HG02973 (cell line): Measurements from ENCODE around the gene LDLRAD3.

Experiments
- ATAC-seq: cut with Tn5 transposase; IDR thresholded peaks from one replicate; pipeline ENCODE4 v1.9.1; 2021; ENCODE audit warnings: moderate library complexity; ENCODE audit not compliant: unreplicated experiment

The LDLRAD3 gene

DNA sequence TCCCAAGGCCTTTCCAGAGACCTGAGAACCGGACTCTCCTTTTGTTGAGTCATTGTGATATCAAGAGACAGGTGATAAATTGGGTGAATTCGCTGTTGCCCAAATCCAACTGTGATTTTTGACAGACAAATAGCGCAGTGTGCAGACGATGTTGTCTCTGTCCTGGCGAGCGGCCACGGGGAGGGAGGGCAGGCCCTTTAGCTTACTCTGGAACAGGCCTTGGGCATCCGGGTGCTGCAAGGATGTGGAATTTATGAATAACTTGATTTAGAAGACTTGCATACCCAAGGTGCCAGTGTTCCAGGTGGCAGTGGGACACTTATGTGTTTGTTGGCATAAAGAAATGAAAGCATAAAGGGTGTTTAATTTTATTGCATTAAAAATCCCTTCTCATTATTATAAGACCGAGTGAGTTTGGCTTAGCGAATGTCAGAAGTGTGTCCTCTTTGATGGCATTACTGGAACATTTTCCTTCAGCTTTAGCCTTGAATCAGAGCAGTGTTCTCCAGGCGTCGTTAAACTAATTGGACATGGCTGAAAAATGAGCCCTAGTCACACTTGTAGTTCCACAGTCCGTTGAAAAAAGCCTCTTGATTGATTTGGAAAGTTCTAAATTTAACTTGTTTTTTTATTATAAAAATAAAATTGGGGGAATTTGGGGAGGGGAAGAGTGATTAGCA is 9.4 kb downstream of the LDLRAD3 start:
- no peak for ATAC-seq

DNA sequence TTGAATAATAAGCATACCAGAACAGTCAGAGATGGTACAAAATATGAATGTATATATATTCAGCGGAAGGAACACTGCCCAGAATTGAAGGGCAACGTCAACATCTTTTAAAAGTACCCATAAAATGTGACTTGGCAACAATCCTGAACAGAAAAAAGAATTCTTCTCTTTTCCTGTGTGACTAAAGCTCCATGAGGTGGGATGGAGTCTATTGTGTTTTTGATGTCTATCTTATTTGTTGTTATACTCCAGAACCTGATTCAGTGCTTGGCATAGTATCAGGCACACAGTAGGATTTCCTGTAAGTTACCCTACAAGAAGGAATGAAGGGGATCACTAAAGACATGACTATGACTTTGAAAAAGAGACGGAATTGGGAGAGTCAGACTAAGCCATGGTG is 10.3 kb downstream of the LDLRAD3 start:
- no peak for ATAC-seq

DNA sequence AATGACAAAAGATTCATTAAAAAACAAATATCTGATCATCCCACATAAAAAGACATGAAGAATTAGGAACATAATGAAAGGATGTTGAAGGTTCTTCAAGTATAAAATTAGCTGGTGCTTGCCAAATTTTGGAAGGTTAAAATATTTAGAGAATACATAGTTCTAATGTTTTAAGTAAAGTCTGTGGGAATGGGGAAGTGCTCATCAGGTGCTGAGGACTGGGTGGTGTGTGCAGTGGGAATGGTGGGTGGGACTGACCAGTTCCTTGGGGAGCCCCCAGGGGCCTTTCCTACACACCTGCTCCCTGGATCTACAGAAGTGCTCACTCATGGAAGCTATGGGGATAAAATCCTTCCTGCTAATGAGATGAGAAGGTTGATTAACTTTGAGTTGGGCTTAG is 11.8 kb downstream of the LDLRAD3 start:
- no peak for ATAC-seq

DNA sequence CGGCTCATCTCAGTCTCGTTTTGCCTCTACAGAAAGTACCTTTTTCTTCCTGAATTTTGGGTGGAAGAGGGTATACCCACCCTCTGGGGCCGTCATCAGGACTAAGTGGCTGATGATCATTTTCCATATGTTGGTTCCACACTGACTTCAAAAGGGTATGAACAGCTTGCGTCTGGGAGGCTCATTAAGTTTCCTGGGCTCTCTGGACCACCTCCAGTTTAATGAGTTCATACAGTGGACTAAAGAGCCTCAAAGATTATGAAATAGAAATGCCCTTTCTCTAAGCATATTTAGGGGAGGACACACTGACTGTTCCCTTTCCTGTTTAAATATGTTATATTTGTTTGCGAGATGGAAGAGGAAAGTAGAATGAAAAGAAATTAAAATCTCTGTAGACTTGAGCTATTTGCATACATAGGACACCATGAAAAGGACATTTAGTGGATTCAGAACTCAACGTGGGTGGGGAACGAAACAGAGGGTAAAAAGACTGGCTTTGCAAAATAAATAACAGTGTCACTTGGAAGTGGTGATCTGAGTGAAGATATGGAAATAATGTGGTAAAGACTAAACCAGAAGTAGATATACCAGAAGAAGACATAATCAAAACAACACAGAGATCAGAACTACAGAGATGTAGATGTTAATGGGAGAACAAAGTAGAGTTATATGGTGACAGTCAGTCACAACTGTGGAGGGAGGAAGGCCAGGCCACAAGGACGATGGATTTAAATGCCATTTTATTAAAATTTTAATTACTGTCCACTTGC is 18.7 kb downstream of the LDLRAD3 start:
- no peak for ATAC-seq

DNA sequence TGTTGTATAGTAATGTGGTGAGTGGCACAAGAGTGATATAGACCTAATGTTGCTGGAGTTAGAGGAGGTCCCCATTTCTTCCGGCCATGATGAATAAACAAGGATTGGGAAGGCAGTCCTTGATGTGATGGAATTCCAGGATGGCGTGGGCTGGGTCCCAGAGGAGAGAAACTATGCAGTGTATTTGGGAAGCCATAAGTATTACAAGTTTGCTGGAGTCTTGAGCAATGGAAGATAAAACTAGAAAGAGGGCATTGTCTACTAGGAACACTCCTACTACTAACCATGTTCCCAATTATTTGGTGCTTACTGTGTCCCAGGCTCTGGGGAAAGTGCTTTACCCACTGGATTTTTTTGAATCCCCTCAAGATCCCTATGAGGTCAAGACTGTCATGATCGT is 20.0 kb downstream of the LDLRAD3 start:
- no peak for ATAC-seq

DNA sequence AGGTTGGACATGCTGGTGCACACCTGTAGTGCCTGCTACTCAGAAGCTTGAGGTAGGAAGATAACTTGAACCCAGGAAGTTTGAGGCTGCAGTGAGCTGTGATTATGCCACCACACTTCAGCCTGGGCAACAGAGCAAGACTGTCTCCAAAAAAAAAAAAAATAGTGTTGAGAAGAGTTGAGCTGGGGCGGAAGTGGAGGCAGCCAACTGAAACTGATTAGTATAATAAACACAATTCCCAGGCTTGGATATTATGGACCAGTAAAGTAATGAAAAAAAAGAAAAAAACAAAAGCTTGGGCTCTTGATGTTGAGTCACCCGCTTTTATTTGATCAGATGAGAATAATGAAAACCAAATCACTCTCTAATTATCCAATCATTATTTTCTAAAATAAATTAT is 21.0 kb downstream of the LDLRAD3 start:
- ATAC-seq, result no peak

DNA sequence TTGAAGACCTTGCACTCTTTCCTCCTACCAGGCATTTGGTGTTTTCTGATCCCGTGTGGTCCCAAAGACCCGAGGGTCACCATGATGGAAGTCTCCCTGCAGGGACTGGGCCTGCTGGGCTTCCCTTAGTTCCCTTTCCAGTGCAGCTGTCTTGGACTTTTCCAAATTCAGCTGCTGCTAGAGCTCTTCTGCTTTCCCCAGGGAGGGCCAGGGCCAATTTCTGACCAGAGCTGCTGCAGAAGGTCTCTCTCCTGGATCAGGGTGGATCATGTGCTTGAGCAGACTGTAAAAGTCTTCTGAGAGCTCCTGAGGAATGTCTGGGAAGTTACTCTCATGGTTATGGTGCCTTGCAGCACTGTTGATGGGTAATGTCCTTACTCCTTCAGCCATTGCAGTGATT is 23.2 kb downstream of the LDLRAD3 start:
- ATAC-seq, result no peak

DNA sequence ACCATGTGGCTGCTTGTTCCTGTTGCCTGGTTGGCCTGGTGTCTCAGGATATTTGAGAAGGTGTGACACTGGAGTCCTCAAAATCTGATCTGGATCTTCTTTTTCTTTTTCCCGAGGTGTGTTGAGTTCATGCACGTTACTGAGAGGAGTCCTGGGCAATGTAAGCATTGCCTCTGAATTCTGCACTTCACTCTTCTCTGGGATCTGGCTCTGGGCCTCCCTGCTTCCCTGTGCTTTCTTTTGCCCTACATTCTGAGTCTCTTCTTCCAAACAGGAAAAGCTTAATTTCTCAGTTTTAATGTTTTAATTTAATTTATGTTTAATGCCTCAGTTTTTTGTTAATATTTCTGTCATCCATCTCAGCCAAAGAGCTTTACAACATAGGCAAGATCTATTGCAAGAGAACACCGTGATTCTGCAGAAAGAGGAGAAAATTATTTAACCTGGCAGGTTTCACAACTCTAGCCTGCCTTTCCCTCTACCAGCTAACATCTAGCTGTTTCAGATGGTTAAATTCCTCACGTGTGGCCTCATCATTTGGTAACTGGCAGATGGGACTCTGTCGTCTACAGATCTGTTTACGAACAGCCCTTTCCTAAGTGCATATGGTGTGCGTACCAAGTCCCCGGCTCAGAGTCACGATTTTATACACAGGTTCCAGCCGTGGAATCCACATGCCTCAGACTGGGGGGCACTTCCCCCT is 24.7 kb downstream of the LDLRAD3 start:
- ATAC-seq, result no peak

DNA sequence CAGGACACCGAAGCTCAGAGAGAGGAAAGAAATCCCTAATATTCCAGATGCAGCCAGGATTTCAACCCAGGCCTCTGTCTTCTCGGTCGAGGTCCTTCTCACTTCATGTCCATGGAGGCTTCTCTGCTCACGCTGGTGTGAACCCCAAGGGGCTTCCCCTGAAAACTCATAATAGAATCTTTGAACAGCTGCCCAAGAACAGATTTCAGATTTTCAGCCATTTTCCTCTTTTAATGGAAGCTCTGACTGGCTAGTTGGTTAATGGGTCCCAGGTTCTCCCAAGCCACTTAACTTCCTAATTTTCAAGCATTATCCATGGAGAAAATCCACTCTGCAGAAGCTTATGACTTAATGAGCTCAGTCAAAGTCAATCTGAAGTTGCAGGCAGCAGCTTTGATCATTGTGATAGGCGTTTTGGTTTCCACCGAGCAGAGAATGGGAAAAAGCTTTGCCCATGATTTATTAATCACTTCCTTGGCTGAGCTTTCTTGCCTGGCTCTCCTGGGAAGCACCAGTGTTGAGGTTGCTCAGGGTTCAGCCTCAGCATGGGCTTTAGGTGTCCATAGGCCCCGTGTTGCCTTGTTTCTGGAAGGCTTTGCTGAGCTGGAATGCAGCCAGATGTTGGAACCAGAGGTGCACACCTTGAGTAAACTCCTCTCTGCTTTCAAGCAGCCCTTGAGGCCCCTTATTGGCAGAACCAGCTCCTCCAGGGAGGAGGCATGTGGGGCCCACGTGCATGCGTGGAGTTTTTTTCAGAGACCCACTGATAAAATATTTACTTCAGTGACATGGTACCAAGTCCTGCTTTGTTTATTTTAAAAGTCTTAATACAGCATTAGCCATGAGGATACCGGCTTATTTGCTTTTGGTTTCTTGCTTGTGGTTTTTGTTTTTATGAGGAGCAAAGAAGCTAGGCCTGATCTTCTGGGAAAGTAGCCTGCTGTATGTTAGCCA is 25.5 kb downstream of the LDLRAD3 start:
- no peak for ATAC-seq

DNA sequence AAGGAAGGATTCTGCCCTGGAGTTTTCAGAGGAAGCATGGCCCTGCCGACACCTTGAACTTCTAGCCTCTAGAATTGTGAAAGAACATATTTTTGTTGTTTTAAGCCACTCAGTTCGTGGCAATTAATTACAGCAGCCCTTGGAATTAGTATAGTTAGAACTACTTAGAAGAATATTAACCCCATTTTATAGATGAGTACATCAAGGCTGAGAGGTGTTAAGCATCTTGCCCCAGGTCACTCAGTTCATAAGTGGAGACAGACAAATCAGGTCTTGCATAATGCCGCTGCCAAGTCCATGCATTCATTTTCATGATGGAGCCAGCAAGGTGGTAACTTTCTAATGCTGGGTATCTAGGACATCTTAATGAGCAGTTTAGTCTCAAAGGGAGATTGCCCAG is 26.6 kb downstream of the LDLRAD3 start:
- ATAC-seq, result no peak

DNA sequence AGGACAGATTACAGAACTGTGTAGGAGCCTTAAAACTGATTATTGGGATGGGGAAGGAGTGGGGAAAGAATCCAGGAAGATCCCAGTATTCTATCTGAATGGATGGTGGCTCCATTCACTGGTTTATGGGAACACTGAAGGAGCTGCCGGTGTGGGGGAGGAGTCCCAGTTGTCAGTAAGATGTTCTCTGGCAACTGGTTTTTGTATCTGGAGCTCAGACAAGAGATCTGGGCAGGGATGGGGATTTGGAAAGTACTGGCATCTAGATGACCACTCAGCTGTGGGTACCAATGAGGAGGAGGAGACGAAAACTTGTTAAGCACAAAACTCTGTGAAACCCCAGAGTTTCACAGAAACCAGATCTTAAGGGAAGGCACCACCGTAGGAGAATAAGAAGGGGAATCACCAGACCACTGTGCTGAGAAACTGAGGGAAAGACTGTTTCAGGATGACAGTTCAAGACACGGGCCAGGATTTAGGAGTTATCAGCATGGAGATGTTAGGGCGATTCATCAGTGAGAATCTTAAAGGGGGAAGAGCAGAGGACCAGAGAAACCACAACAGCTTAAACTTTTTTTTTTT is 28.1 kb downstream of the LDLRAD3 start:
- no peak for ATAC-seq

DNA sequence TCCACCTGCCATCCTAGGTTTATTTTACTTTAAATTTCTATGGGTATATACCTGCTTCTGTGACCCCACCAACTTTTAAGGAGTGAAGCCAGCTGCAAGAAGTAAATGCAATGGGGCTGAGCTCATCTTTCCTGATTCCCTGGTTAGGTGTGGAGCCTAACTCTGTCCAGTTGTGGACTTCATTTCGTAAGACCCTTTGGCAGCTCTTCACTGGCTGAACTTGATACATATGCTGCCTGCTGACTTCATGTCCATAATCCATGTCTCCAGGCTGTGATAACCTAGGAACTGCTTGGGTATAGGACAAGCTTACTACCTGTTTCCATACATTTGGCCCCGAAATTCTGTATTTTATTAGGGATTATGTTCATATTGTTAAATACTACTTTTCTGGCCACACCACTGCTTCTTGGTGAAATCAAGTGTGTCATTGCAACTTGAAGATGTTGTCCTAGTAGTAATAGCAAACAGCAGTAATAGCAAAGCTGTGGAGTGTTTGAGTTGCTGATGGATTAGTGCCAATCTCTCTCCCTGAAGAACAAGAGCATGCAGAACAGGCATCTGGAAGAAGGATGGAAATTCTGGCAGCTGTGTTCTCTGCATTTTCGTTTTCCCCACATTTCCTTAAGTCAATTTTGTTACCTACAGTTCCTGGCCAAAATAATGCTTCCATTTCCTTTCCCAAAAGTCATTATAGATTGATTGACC is 31.2 kb downstream of the LDLRAD3 start:
- ATAC-seq, result no peak

DNA sequence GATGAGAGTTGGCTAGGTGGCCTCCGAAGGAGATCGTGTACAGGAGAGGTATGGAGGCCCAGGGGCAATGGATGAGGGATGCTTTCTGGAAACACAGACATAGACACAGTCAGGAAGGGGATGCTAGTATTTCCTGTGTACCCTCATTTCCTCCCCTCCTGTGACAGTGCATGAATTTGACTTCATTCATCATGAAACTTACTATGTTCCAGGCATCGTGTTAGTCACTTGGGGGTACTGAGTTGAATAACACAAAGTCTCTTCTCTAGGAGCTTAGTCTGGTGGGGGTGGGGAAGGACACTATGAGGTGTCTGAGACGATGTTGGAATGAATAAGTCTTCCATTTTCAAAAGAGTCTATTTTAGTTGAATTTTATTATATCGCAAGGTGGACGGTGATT is 32.6 kb downstream of the LDLRAD3 start:
- ATAC-seq, result no peak

DNA sequence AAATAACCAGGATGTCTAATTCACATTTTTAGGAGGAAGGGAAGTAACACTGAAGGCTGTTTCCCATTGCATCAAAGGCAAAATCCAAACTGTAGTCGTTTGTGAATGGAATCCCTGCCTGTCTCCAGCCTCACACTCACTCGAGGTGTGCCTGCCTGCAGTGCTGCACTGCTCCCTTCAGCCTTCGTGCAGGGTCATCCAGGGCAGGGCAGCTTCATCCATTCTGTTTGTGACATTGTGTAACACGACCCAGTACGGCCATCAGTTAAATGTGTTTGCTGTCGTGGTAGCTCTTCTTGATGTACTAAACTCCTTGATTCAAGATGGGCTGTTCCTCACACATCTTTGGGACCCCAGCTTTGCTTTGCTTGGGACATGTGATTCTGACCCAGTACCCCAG is 34.3 kb downstream of the LDLRAD3 start:
- ATAC-seq, result no peak

DNA sequence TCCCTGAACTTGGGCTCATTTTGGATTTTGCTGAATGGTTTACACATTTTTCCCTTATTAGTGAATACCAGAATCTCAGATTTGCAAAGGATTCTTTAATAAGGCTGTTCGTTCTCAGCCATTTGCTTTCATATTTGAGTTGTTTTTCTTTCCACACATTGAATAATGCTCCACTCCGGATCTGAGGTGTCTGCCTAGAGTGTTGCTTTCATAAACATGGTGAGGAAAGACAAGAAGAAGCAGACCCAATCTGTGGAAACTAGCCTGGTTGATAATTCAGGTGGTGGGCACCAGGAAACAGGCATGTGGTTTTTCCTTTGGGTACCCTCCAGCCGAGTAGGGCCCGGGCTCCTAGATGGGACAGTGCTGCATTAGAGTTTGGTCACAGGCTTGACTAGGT is 35.0 kb downstream of the LDLRAD3 start:
- ATAC-seq, result no peak

DNA sequence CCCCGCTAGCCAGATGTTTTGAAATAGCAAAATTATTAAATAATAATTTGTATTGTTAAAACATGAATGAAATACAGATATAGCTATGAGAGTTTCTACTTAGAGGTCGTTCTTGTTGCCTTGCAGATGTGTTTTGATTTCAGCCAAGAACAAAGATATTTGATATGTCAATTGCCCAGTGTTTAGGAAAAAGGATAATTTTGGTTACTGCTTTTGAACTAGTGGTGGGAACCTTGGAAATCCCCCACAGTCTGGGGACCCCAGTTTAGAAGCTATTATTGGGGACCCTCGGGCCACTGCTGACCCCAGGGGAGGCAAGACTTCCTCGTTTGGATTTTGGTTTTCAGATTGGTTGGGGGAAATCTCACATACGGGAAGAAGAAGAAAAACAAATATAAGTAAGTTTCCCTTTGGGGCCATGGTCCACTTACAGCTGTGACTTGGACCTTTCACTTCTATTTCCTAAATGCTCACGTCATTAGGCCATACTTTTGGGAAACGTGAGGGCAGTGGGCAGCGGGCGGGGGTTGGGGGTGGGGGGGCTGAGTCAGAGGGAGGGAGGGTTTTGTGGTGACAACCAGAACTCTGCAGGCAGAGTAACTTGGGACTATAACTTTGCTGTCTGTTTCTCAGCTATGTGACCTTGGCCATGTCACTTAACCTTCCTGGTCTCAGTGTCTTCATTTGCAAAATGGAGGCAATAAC is 37.0 kb downstream of the LDLRAD3 start:
- ATAC-seq, result no peak

DNA sequence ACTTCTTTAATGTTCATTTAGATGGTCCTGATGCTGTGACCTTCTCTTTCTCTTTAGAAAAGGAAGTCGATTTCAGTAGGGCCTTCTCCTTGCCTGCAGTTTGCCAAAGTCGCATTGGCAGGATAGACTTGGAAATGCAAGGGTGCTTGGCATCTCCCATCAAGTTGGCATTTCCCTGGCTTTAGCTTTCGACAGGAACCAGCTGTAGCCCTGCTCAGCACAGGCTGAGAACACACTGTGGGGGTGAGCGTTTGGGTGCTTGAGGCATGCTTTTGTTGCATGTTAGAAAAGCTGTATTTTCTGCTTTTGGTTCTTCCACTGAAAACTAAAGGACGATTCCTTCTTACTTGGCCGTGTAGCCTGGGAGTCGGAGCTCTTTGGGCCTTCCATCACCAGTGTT is 37.7 kb downstream of the LDLRAD3 start:
- ATAC-seq, result no peak

DNA sequence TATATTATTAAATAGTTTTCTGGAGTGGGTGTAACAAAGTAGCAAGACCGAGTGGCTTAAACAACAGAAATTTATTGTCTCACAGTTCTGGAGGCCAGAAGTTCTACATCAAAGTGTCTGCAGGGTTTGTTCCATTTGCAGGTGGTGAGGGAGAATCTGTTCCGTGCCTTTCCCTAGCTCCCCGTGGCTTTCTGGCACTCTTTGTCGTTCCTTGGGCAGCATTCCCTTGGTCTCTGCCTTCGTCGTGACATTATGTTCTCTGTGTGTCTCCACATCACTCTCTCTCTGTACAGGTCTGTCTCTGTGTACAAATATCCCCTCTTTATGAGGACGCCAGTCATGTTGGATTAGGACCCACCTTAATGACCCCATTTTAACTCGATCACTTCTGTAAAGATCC is 38.2 kb downstream of the LDLRAD3 start:
- ATAC-seq, result no peak

DNA sequence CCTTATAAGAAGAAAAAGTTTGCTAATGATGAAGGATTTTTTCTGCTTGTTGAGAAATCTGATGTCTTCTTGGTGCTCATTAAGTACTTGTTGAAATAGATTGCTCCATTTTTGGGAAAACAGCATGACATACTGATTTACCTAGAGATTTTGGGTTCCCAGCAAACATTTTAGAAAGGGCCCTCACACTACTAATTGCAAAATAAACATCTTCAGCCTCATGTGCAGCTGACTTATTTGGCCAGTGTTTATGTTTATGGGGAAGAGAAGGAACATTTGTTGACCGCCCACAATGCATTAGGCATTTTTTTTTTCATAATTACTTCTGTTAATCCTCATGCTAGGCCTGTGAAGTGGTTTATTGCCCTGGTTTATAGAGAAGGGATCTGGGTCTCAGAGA is 40.1 kb downstream of the LDLRAD3 start:
- no peak for ATAC-seq
